GM12873 (cell line): Measurements from ENCODE around the gene CALML3.

Source experiments
- CTCF ChIP-seq: IDR thresholded peaks from 2 replicates; pipeline ENCODE4 v1.5.1; 2012; ENCODE audit warnings: low read depth, mild to moderate bottlenecking, moderate library complexity, low read length, control low read depth; ENCODE audit not compliant: insufficient read depth; ENCODE audit errors: missing control alignments

The CALML3 gene

GRCh38 chr10:5518143-5518542 is 6.6 kb upstream of the CALML3 start:
- TF ChIP-seq CTCF: no peak

GRCh38 chr10:5519054-5519453 is 5.7 kb upstream of the CALML3 start:
- TF ChIP-seq CTCF: no peak

- no peak for TF ChIP-seq CTCF
Observed at GRCh38 chr10:5522913-5523560, 1.7 kb upstream of the CALML3 start.

- no peak for TF ChIP-seq CTCF
Observed at GRCh38 chr10:5523796-5524574, 776 bp upstream of the CALML3 start.

- no peak for TF ChIP-seq CTCF
Observed at GRCh38 chr10:5525561-5526341, 990 bp downstream of the CALML3 start.

GRCh38 chr10:5526691-5527331 is 2.0 kb downstream of the CALML3 start:
- TF ChIP-seq CTCF: no peak
